ENCODE data around the gene TRIM39. TPM values are rescaled to one million over a fixed set of nuclear protein-coding genes. Genes with fewer than 3 reads are reported as not detected.

Gene TRIM39
- total and polyA plus RNA-seq, 3 donors from 2014 or later = 30.6 to 58.1 (median 33.6) TPM

DNA sequence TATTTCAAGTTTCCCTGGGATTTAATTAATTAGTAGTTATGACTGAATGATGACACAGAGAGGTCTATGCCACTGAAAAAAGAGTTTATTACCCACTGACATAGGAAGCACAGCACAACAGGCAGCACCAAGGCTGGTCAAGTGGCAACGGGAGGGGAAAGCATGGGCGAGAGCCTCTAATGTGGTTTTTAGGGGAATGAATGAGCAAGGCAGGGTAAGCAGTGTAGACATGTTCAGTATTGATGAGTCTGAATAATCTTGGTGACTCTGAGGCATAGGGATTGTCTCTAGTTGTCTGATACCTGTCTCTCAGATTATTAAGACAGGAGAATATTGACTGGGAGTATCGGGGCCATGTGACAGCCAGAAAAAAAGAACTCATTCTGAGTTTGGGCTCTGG, 64.5 kb downstream of the TRIM39 start:
- H3K36me3 ChIP-seq (ENCODE audit: low read depth, missing control alignments) = no peaks in the 10 kb centered on the region
- no peak for TF ChIP-seq POLR2A (IDR thresholded peaks at IDR 0.05)
- TF ChIP-seq, protein P1, sequence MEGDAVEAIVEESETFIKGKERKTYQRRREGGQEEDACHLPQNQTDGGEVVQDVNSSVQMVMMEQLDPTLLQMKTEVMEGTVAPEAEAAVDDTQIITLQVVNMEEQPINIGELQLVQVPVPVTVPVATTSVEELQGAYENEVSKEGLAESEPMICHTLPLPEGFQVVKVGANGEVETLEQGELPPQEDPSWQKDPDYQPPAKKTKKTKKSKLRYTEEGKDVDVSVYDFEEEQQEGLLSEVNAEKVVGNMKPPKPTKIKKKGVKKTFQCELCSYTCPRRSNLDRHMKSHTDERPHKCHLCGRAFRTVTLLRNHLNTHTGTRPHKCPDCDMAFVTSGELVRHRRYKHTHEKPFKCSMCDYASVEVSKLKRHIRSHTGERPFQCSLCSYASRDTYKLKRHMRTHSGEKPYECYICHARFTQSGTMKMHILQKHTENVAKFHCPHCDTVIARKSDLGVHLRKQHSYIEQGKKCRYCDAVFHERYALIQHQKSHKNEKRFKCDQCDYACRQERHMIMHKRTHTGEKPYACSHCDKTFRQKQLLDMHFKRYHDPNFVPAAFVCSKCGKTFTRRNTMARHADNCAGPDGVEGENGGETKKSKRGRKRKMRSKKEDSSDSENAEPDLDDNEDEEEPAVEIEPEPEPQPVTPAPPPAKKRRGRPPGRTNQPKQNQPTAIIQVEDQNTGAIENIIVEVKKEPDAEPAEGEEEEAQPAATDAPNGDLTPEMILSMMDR (IDR thresholded peaks at IDR 0.05) = no peak
- no peak overlapping the region for H3K4me3 ChIP-seq
- intact Hi-C loops (cut with DNase I; ENCODE audit: low total_unique reads) = no loop called here
- H3K9me3 ChIP-seq = no peaks in the 10 kb centered on the region
- H3K4me1 ChIP-seq = no peaks in the 10 kb centered on the region
- no peak overlapping the region for H3K27ac ChIP-seq
- WGBS, 2 donors = 69 to 71% methylated on average over 3 of the region's 3 CpGs
- no peak for DNase-seq
- no peaks in the 10 kb centered on the region for H3K27me3 ChIP-seq

Small RNAs within 50 kb of the gene (small RNA-seq; reads per million reads assigned to genes)
- 0 reads per million in 2 donors for gene HLA-N

Other genes starting within 250 kb of the TRIM39 start
- 1 to 10 TPM in 1 of 2 donors, under 1 TPM in 1; 0.50 to 4.0 TPM for gene TRIM31, start 213.8 kb upstream of the TRIM39 start, total RNA-seq
- 6.4 TPM for gene TRIM31, start 213.8 kb upstream of the TRIM39 start, polyA plus RNA-seq (ENCODE audit: insufficient read depth, low read depth, low replicate concordance)
- under 1 TPM; 0.19 to 0.79 TPM for gene TRIM40, start 190.8 kb upstream of the TRIM39 start, total RNA-seq
- 7.5 TPM for gene TRIM40, start 190.8 kb upstream of the TRIM39 start, polyA plus RNA-seq (ENCODE audit: insufficient read depth, low read depth, low replicate concordance)
- under 1 TPM in 1 of 2 donors, not detected in 1; 0.25 TPM for gene TRIM10, start 165.7 kb upstream of the TRIM39 start, total RNA-seq
- 0.17 TPM for gene TRIM10, start 165.7 kb upstream of the TRIM39 start, polyA plus RNA-seq (ENCODE audit: insufficient read depth, low read depth, low replicate concordance)
- under 1 TPM in 1 of 2 donors, not detected in 1; 0.25 TPM for gene TRIM15, start 163.4 kb upstream of the TRIM39 start, total RNA-seq
- gene TRIM15, start 163.4 kb upstream of the TRIM39 start, polyA plus RNA-seq (ENCODE audit: insufficient read depth, low read depth, low replicate concordance) = 1.1 TPM
- gene TRIM26, start 113.5 kb upstream of the TRIM39 start, total RNA-seq = 10 to 100 TPM; 67.1 to 75.8 TPM
- 40.3 TPM for gene TRIM26, start 113.5 kb upstream of the TRIM39 start, polyA plus RNA-seq (ENCODE audit: insufficient read depth, low read depth, low replicate concordance)
- gene RPP21, start 18.2 kb downstream of the TRIM39 start, total RNA-seq = 100 to 1,000 TPM in 1 of 2 donors, 10 to 100 TPM in 1; 94.3 to 101 TPM
- gene RPP21, start 18.2 kb downstream of the TRIM39 start, polyA plus RNA-seq (ENCODE audit: insufficient read depth, low read depth, low replicate concordance) = 49.8 TPM
- gene HLA-E, start 162.6 kb downstream of the TRIM39 start, total RNA-seq = 100 to 1,000 TPM in 1 of 2 donors, 10 to 100 TPM in 1; 90.2 to 145 TPM
- 253 TPM for gene HLA-E, start 162.6 kb downstream of the TRIM39 start, polyA plus RNA-seq (ENCODE audit: insufficient read depth, low read depth, low replicate concordance)
- 10 to 100 TPM; 68.7 to 72.8 TPM for gene GNL1, start 229.6 kb downstream of the TRIM39 start, total RNA-seq
- gene GNL1, start 229.6 kb downstream of the TRIM39 start, polyA plus RNA-seq (ENCODE audit: insufficient read depth, low read depth, low replicate concordance) = 205 TPM
- gene PRR3, start 230.4 kb downstream of the TRIM39 start, total RNA-seq = 10 to 100 TPM; 11.2 to 22.9 TPM
- 11.0 TPM for gene PRR3, start 230.4 kb downstream of the TRIM39 start, polyA plus RNA-seq (ENCODE audit: insufficient read depth, low read depth, low replicate concordance)
- 10 to 100 TPM; 63.2 to 67.1 TPM for gene ABCF1, start 244.5 kb downstream of the TRIM39 start, total RNA-seq
- gene ABCF1, start 244.5 kb downstream of the TRIM39 start, polyA plus RNA-seq (ENCODE audit: insufficient read depth, low read depth, low replicate concordance) = 104 TPM

Measured in testis (tissue), 3 donors.